GM12878 (cell line): ENCODE results near the gene GUCA2B.

Source experiments
- CTCF ChIP-seq, 3 experiments: IDR thresholded peaks in 2 of 3; conservative IDR thresholded peaks in 1 of 3; 2 replicates each; pipeline ENCODE4 v1.5.1; 2011; ENCODE audit warnings: low read depth in 3 of 3, low read length in 3 of 3, mild to moderate bottlenecking in 3 of 3, control low read depth in 2 of 3, moderate library complexity in 2 of 3, inconsistent platforms in 1 of 3, mixed read lengths in 1 of 3; ENCODE audit not compliant: control insufficient read depth in 2 of 3, insufficient read depth in 1 of 3; ENCODE audit errors: extremely low read depth in 1 of 3
- EED ChIP-seq: sonication (generic); IDR thresholded peaks from 2 replicates; pipeline ENCODE4 v1.6.1; 2016; ENCODE audit warnings: antibody characterized with exemption, low read depth
- ETV6 ChIP-seq, 2 experiments: fragments of 450-650 bp in 1 of 2; IDR thresholded peaks in 1 of 2; conservative IDR thresholded peaks in 1 of 2; 2 replicates each; pipeline ENCODE4 v1.6.1; 2014; ENCODE audit warnings: antibody characterized with exemption in 1 of 2, borderline replicate concordance in 1 of 2, low read depth in 1 of 2, mild to moderate bottlenecking in 1 of 2, moderate library complexity in 1 of 2
- MAX ChIP-seq: IDR thresholded peaks from 2 replicates; pipeline ENCODE4 v1.6.1; 2012; ENCODE audit warnings: low read depth, low read length, improper control_type of control experiment
- NFIC ChIP-seq: IDR thresholded peaks from 2 replicates; pipeline ENCODE4 v1.6.1; 2012; ENCODE audit warnings: low read depth, mild to moderate bottlenecking, inconsistent platforms, low read length, moderate library complexity
- PML ChIP-seq: IDR thresholded peaks from 2 replicates; pipeline ENCODE4 v1.6.1; 2012; ENCODE audit warnings: low read length, inconsistent platforms
- POLR2AphosphoS5 ChIP-seq: IDR thresholded peaks from 2 replicates; pipeline ENCODE4 v1.6.1; 2011; ENCODE audit warnings: mild to moderate bottlenecking, low read length, inconsistent platforms
- SMC3 ChIP-seq: IDR thresholded peaks from 2 replicates; pipeline ENCODE4 v1.6.1; 2011; ENCODE audit warnings: low read length, improper control_type of control experiment, borderline replicate concordance
- SPI1 ChIP-seq: IDR thresholded peaks from 2 replicates; pipeline ENCODE4 v1.6.1; 2011; ENCODE audit warnings: low read depth, mild to moderate bottlenecking, low read length, moderate library complexity, borderline replicate concordance; ENCODE audit not compliant: insufficient read depth
- SUPT20H ChIP-seq: IDR thresholded peaks from 2 replicates; pipeline ENCODE4 v1.6.1; 2011; ENCODE audit warnings: low read depth, mild to moderate bottlenecking, low read length, moderate library complexity, borderline replicate concordance; ENCODE audit not compliant: control insufficient read depth
- TAF1 ChIP-seq: IDR thresholded peaks from 2 replicates; pipeline ENCODE4 v1.6.1; 2011; ENCODE audit warnings: mild to moderate bottlenecking, low read depth, low read length, borderline replicate concordance
- TF ChIP-seq, protein P1 (sequence below): IDR thresholded peaks from 2 replicates; pipeline ENCODE4 v1.6.1; 2012; ENCODE audit warnings: low read length, inconsistent platforms

DNA sequence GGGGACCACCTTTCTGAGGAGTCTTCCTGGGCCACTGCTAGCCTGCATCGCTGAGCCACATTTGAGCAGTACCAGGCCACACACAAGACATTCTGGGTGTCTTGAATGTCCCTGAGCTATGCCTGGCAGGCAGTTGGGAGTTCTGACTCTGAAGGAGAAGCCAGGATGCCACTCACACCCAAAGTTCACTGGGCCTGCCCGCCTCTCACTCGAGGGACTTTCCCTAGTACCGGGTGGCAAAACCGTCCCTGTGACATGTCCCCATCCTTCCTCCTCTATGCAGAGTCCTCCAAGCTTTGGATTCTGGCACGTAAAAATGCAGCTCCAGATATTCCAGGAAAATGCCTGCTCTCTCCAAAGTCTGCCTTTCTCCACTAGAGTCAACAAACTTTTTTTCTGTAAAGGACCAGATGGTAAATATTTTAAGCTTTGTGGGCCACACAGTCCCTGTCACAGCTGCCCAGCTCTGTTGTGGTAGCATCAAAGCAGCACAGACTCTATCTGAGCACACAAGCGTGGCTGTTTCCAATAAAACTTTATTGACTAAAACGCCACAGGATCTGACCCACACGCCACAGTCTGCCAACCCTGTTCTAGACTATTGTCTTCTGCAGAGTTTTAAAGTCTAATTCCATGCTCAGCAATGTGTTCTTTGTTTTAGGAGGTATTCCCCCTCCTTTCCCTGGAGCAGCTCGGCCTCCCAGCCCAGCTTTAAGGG is 19.2 kb upstream of the GUCA2B start:
- no peak for TF ChIP-seq ETV6 (conservative IDR thresholded peaks at IDR 0.05 in 1 of 2, IDR thresholded peaks at IDR 0.05 in 1 of 2; ENCODE audit: borderline replicate concordance in 1 of 2, low read depth in 1 of 2)
- no peak for TF ChIP-seq TAF1
- TF ChIP-seq CTCF (IDR thresholded peaks at IDR 0.05 in 2 of 3, conservative IDR thresholded peaks at IDR 0.05 in 1 of 3; ENCODE audit: control insufficient read depth in 2 of 3, extremely low read depth in 1 of 3, insufficient read depth in 1 of 3, low read depth in 3 of 3, low read length in 3 of 3), result no peak
- TF ChIP-seq, protein P1, sequence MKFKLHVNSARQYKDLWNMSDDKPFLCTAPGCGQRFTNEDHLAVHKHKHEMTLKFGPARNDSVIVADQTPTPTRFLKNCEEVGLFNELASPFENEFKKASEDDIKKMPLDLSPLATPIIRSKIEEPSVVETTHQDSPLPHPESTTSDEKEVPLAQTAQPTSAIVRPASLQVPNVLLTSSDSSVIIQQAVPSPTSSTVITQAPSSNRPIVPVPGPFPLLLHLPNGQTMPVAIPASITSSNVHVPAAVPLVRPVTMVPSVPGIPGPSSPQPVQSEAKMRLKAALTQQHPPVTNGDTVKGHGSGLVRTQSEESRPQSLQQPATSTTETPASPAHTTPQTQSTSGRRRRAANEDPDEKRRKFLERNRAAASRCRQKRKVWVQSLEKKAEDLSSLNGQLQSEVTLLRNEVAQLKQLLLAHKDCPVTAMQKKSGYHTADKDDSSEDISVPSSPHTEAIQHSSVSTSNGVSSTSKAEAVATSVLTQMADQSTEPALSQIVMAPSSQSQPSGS, result no peak
- TF ChIP-seq SUPT20H, result no peak
- TF ChIP-seq NFIC, result no peak
- no peak for TF ChIP-seq SPI1
- no peak for TF ChIP-seq MAX
- TF ChIP-seq EED, result no peak
- TF ChIP-seq PML, result no peak
- TF ChIP-seq POLR2AphosphoS5, result no peak
- no peak for TF ChIP-seq SMC3
